GM19239 (cell line): ENCODE data around the gene PNP.
A peak's percentile ranks its signal among the peaks of the same experiment; 100 is the strongest.

Source experiments
- DNase-seq: peaks from one replicate; pipeline ENCODE4 v3.0.0; 2011; ENCODE audit warnings: low spot score; ENCODE audit not compliant: insufficient read length
- FAIRE-seq: peaks from 2 replicates; lab custom pipeline; 2011; peaks lifted over from hg19 to GRCh38; lab: Jason Lieb, UNC

PNP gene

GRCh38 chr14:20454516-20455354 is 14.5 kb upstream of the PNP start, which contains the start of the genes APEX1 and OSGEP:
Gene APEX1 (plus strand): TSS chr14:20455226. CDS start chr14:20455646, 420 bp downstream.
Gene OSGEP (minus strand): TSS chr14:20454812. CDS start chr14:20454683, 129 bp downstream.
- peak; percentile 99 for FAIRE-seq
- peak; percentile 82 for DNase-seq

GRCh38 chr14:20455355-20456300 is 13.6 kb upstream of the PNP start:
- no peak for FAIRE-seq
- DNase-seq = no peak

GRCh38 chr14:20456971-20457370 is 12.2 kb upstream of the PNP start:
- DNase-seq = no peak
- no peak for FAIRE-seq

GRCh38 chr14:20458031-20458789 is 11.0 kb upstream of the PNP start:
- FAIRE-seq (no peak), DNase-seq (no peak)

GRCh38 chr14:20460458-20461224 is 8.6 kb upstream of the PNP start:
- DNase-seq (no peak), FAIRE-seq (no peak)

- DNase-seq (peak; percentile 67), FAIRE-seq (peak; percentile 99)
These were observed 7.7 kb upstream of the PNP start, which contains the start of gene PIP4P1 for GRCh38 chr14:20461225-20462141. Gene PIP4P1 (minus strand): TSS chr14:20461434. CDS start chr14:20461325, 109 bp downstream.

- DNase-seq = no peak
- FAIRE-seq = no peak
These were observed 403 bp upstream of the PNP start for GRCh38 chr14:20468764-20469241.

GRCh38 chr14:20469890-20470602 is 840 bp downstream of the PNP start:
- FAIRE-seq (peak; percentile 54), DNase-seq (peak; percentile 30)

- DNase-seq = no peak
- no peak for FAIRE-seq
These were observed 1.3 kb downstream of the PNP start for GRCh38 chr14:20470603-20470901.

GRCh38 chr14:20472536-20473169 is 3.4 kb downstream of the PNP start:
- no peak for DNase-seq
- FAIRE-seq = no peak

GRCh38 chr14:20476776-20477175 is 7.6 kb downstream of the PNP start:
- no peak for DNase-seq
- FAIRE-seq = no peak

- FAIRE-seq (peak; percentile 14), DNase-seq (no peak)
These were observed 8.1 kb downstream of the PNP start for GRCh38 chr14:20477211-20477876.

GRCh38 chr14:20478894-20479293 is 9.7 kb downstream of the PNP start:
- FAIRE-seq (no peak), DNase-seq (no peak)

- FAIRE-seq (no peak), DNase-seq (no peak)
These were observed 13.2 kb downstream of the PNP start for GRCh38 chr14:20482382-20482781.

GRCh38 chr14:20485900-20486299 is 16.7 kb downstream of the PNP start:
- DNase-seq = no peak
- FAIRE-seq = no peak

GRCh38 chr14:20486684-20487395 is 17.6 kb downstream of the PNP start:
- DNase-seq = no peak
- no peak for FAIRE-seq
